NCI-H345 treated with DMSO at 0.1 percent for 48 hours (cell line): Measurements from ENCODE around the gene MYO9A.
"Not testable (repeated sequence)": the region's sequence is repeated elsewhere in the genome, so short reads cannot be mapped to it uniquely, and the experiment has no call there.

Experiments
- DNase-seq: peaks from one replicate; lab custom pipeline; 2025; ENCODE audit not compliant: unreplicated experiment; lab: John Stamatoyannopoulos, UW

The MYO9A gene

GRCh38 chr15:72141171-72142084 is 23.5 kb upstream of the MYO9A start:
- no peak for DNase-seq

- no peak for DNase-seq
Observed at GRCh38 chr15:72140088-72140487, 22.1 kb upstream of the MYO9A start.

- DNase-seq = no peak
Observed at GRCh38 chr15:72139667-72140066, 21.7 kb upstream of the MYO9A start.

- peak; percentile 80 for DNase-seq
Observed at GRCh38 chr15:72136170-72137051, 18.5 kb upstream of the MYO9A start.

- no peak for DNase-seq
Observed at GRCh38 chr15:72135719-72136118, 17.8 kb upstream of the MYO9A start.

- DNase-seq = no peak
Observed at GRCh38 chr15:72133211-72133610, 15.3 kb upstream of the MYO9A start.

GRCh38 chr15:72131922-72132321 is 14.0 kb upstream of the MYO9A start:
- no peak for DNase-seq

GRCh38 chr15:72130272-72130671 is 12.3 kb upstream of the MYO9A start:
- DNase-seq = no peak

GRCh38 chr15:72128359-72128758 is 10.4 kb upstream of the MYO9A start:
- DNase-seq = no peak

- DNase-seq = no peak
Observed at GRCh38 chr15:72127724-72128322, 9.9 kb upstream of the MYO9A start.

- no peak for DNase-seq
Observed at GRCh38 chr15:72124218-72124617, 6.3 kb upstream of the MYO9A start.

GRCh38 chr15:72117486-72118016 is 399 bp downstream of the MYO9A start:
- no peak for DNase-seq

GRCh38 chr15:72116731-72117485 is 1.0 kb downstream of the MYO9A start:
- no peak for DNase-seq

- no peak for DNase-seq
Observed at GRCh38 chr15:72113347-72114031, 4.5 kb downstream of the MYO9A start.

GRCh38 chr15:72112805-72113204 is 5.1 kb downstream of the MYO9A start:
- DNase-seq = no peak

- no peak for DNase-seq
Observed at GRCh38 chr15:72112116-72112515, 5.8 kb downstream of the MYO9A start.

- DNase-seq = no peak
Observed at GRCh38 chr15:72110355-72110754, 7.6 kb downstream of the MYO9A start.

- no peak for DNase-seq
Observed at GRCh38 chr15:72106068-72106467, 11.9 kb downstream of the MYO9A start.

- no peak for DNase-seq
Observed at GRCh38 chr15:72105111-72105510, 12.8 kb downstream of the MYO9A start.

- DNase-seq = not testable (repeated sequence)
Observed at GRCh38 chr15:72100551-72100950, 17.4 kb downstream of the MYO9A start.
